ENCODE data around the gene GNRH2. TPM values are rescaled to one million over a fixed set of nuclear protein-coding genes. Genes with fewer than 3 reads are reported as not detected.
"Not testable (repeated sequence)": the region's sequence is repeated elsewhere in the genome, so short reads cannot be mapped to it uniquely, and the experiment has no call there.

GNRH2 gene, protein sequence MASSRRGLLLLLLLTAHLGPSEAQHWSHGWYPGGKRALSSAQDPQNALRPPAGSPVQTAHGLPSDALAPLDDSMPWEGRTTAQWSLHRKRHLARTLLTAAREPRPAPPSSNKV
- total RNA-seq (not detected), polyA plus RNA-seq (not detected)

DNA sequence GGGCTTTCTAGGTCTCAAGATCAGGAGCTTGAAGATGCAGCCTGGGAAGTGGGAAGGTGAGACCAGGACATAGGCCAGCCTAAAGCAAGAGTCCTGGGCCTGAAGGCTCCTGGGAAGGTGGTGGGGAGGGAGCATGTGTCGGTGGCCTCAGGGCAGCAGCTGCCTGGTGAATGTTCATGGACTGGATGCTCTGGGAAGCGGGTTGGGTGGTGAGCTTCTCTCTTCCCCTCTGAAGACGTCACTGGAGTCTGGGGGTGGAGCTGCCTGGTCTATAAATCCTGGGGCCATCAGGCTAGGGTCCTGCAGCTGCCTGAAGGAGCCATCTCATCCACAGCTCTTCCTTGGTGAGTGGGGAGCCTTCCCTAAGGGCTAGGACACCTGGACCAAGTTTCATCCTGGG, at the start of gene GNRH2:
GNRH2 (plus strand) TSS at position 301 of the 400 bp plus-strand sequence. CDS start 793 bp downstream, outside the sequence.
- 77% methylated on average over 3 of the region's 3 CpGs for WGBS
- H3K4me3 ChIP-seq (ENCODE audit: low read depth, low read length) = no peak within 1 kb of the TSS

DNA sequence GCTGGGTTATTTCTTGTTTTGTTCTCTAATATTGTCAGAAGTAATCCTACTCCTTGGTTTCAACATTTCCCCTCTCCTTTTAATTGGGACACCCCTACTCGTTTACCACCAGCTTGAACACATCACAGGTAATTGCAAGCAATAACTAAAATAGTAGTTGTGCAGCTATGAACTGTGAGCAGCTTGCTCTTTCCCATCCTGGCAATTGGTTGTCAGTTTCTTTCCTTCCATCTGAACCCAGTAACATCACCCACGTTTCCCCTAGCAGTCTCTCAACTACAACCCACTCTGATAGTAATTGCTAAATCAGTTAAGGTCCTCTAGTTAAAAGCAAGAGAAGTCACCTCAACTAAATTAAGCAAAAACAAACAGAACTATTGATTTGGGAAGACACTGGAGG, 47.6 kb upstream of the GNRH2 start:
- 74% methylated on average over 2 of the region's 2 CpGs for WGBS

More for the DNA sequence above, at the start of gene GNRH2:
- Histone ChIP-seq H3K4me1 (ENCODE audit: insufficient read depth) (no peaks in the 10 kb centered on the region), H3K27ac (ENCODE audit: low read depth) (no peak within 1 kb of the TSS), H3K36me3 (ENCODE audit: insufficient read depth) (peaks cover under 1% of the 10 kb centered on the region)
- no peak for DNase-seq (ENCODE audit: extremely low spot score)

DNA sequence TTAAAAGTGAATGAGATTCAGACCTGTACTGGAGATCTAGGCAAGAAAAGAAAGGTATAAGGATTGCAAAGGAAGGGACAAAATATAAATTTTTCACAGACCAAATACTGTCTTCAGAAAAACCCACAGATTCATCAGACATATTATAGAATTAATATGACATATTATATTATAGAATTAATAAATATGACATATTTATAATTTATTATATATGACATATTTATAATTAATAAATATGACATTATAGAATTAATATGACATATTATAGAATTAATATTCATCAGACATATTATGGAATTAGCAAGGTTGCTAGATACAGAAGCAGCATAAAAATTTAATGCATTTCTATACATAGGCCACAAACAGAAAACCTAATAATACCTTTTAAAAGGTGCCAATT, 44.7 kb upstream of the GNRH2 start:
- H3K36me3 ChIP-seq (ENCODE audit: insufficient read depth) = peaks cover 4% of the 10 kb centered on the region

More for the DNA sequence above, 47.6 kb upstream of the GNRH2 start:
- H3K4me3 ChIP-seq (ENCODE audit: low read depth, low read length) = no peak overlapping the region
- peaks cover 5% of the 10 kb centered on the region for H3K36me3 ChIP-seq (ENCODE audit: insufficient read depth)
- no peak overlapping the region for H3K27ac ChIP-seq (ENCODE audit: low read depth)
- H3K4me1 ChIP-seq (ENCODE audit: insufficient read depth) = no peaks in the 10 kb centered on the region
- no peak for DNase-seq (ENCODE audit: extremely low spot score)

DNA sequence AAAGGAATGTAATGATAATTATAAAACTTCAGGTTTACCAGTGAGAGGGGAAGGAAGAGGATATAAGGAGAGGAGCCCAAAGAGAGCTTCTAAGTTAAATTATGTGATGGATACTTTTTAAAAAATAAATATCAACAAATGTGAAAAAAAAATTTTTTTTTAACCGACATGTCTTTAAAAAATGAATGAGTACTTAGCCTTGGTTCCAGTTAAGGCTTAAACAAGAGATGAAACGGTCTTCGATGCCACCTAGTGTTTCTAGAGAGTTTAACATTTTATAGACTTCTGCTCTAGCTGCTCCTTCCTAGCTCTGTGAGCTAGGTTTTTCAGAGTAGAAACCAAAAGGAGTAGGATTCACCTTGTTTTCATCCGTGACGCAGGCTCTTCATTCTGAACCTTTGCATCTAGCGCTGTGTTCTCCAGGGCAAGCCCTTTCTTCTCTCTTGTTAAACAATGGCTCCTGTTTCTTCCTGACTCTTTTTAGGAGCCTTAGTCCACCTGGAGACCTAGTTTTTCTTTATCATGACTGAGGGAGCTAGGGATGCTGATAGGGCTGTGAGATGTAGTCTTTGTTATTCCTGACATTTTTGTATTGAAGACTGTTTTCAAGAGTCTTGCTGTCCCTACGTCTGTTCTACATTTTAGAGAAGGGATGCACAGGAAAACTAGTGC, 42.4 kb upstream of the GNRH2 start:
- Histone ChIP-seq H3K4me1 (ENCODE audit: insufficient read depth) (no peaks in the 10 kb centered on the region), H3K4me3 (ENCODE audit: low read depth, low read length) (no peak overlapping the region), H3K36me3 (ENCODE audit: insufficient read depth) (peaks cover 2% of the 10 kb centered on the region), H3K27ac (ENCODE audit: low read depth) (no peak overlapping the region)
- WGBS = 43% methylated on average over 7 of the region's 7 CpGs
- peak; percentile 29 for DNase-seq (ENCODE audit: extremely low spot score)

More for the DNA sequence above, 44.7 kb upstream of the GNRH2 start:
- no peak overlapping the region for H3K27ac ChIP-seq (ENCODE audit: low read depth)
- no peaks in the 10 kb centered on the region for H3K4me1 ChIP-seq (ENCODE audit: insufficient read depth)
- no peak overlapping the region for H3K4me3 ChIP-seq (ENCODE audit: low read depth, low read length)
- no peak for DNase-seq (ENCODE audit: extremely low spot score)

DNA sequence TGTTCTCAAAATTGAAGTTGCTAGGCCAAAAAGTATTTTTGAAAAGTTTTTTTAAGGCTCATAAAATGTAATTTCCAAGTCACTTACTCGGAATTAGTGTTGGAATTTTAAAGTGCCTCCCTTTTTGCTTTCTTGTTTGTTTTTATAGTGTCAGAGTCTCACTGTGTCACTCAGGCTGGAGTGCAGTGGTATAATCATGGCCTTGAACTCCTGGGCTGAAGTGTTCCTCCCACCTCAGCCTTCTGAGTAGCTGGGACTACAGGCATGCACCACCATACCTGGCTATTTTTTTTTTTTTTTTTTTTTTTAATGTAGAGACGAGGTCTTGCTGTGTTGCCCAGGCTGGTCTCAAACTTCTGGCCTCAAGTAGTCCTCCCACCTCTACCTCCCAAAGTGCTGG, 40.0 kb upstream of the GNRH2 start:
- WGBS = 86% methylated on average over 2 of the region's 2 CpGs
- Histone ChIP-seq H3K27ac (ENCODE audit: low read depth) (no peak overlapping the region), H3K4me1 (ENCODE audit: insufficient read depth) (no peaks in the 10 kb centered on the region), H3K36me3 (ENCODE audit: insufficient read depth) (peaks cover 5% of the 10 kb centered on the region), H3K4me3 (ENCODE audit: low read depth, low read length) (no peak overlapping the region)
- no peak for DNase-seq (ENCODE audit: extremely low spot score)

DNA sequence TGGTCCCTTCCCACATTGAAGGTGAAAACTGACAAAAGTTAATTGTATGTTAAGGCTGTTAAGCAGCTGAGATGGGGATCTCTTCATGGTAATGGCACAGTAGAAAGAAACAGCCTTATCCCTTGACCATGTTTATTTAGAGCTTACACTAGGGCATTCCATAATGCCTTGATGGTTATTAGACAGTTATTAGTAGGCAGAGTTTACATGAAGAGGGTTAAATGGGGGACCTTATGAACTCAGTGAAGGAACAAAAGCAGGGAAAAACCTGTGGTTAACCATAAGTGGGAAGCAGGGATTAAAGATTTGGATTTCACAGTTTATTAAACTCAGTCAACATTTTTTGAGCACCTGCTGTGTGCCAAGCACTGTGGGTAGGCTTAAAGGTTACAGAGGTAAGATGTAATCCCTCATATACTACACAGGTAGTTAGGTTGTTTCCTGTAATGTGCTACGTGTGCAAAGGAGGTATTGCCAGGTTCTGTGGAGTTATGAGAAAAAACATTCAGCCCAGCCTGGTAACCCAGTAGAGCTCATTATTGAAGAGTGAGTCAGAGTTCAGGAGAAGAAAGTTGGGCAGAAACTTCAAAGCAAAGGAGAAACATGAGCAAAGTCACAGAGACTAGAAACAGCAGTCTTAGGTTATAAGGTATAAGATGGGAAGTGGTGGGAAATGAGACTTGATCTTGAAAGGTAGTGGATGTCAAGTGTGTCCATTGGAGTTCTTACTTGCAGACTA, 32.3 kb upstream of the GNRH2 start:
- Histone ChIP-seq H3K36me3 (ENCODE audit: insufficient read depth) (peaks cover 5% of the 10 kb centered on the region), H3K4me3 (ENCODE audit: low read depth, low read length) (no peak overlapping the region), H3K4me1 (ENCODE audit: insufficient read depth) (no peaks in the 10 kb centered on the region), H3K27ac (ENCODE audit: low read depth) (no peak overlapping the region)
- 19% methylated on average over 1 of the region's 1 CpG for WGBS
- peak; percentile 7 for DNase-seq (ENCODE audit: extremely low spot score)

DNA sequence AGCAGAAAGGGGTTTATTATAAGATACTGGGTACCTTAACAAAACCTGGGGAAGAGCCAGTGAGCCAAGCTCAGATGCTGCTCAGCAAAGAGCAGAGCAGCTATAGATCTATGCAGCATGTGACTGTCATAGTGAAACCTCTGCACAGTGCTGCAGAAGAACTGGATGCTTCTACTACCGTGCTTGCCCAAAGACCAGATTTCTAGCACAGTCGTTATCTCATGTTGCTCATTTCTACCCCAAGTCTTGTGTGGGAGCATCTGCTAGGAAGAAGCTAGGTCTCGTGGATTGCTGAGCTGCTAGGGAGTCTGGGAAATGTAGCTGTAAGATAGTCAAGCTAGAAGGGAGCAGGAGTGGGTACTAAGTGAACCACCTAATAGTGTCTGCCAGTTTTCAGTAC, 31.7 kb upstream of the GNRH2 start:
- H3K4me1 ChIP-seq (ENCODE audit: insufficient read depth) = no peaks in the 10 kb centered on the region
- H3K4me3 ChIP-seq (ENCODE audit: low read depth, low read length) = no peak overlapping the region
- H3K36me3 ChIP-seq (ENCODE audit: insufficient read depth) = peaks cover 3% of the 10 kb centered on the region
- no peak overlapping the region for H3K27ac ChIP-seq (ENCODE audit: low read depth)
- 87% methylated on average over 3 of the region's 3 CpGs for WGBS
- no peak for DNase-seq (ENCODE audit: extremely low spot score)

DNA sequence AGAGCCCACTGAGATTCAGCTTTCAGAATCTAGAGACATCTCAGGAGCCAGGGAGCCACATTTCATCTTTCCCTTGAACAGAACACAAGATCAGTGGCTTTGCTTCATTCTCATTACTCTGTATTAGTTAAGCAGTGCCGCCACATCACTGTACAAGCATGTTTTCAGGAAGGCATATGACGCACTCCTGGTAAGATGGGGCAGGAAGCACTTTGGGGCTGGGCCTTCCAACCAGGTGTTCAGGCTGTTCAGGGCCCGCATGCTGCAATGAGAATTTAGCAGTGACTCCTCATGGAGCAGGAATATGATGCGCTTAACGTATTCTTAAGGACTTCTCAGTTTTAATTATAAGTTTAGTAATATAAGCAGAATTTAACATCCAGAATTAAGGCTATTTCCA, 29.7 kb upstream of the GNRH2 start:
- Histone ChIP-seq H3K4me3 (ENCODE audit: low read depth, low read length) (no peak overlapping the region), H3K4me1 (ENCODE audit: insufficient read depth) (no peaks in the 10 kb centered on the region), H3K36me3 (ENCODE audit: insufficient read depth) (no peaks in the 10 kb centered on the region), H3K27ac (ENCODE audit: low read depth) (no peak overlapping the region)
- DNase-seq (ENCODE audit: extremely low spot score) = no peak
- WGBS = 97% methylated on average over 5 of the region's 5 CpGs

DNA sequence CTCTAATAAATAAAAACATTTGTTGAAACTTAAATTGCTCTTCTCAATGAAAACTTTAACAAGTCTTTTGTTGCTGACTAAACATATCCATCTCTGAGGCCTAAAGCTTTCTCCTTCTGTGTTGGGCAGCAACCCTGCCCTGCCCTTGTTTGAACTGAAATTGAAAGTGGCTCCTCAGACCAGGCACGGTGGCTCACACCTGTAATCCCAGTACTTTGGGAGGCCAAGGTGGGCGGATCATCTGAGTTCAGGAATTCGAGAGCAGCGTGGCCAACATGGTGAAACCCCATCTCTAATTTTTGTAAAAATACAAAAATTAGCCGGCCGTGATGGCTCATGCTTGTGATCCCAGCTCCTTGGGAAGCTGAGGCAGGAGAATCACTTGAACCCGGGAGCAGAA, 29.2 kb upstream of the GNRH2 start:
- WGBS = 97% methylated on average over 7 of the region's 7 CpGs
- Histone ChIP-seq H3K27ac (ENCODE audit: low read depth) (no peak overlapping the region), H3K4me3 (ENCODE audit: low read depth, low read length) (no peak overlapping the region), H3K36me3 (ENCODE audit: insufficient read depth) (no peaks in the 10 kb centered on the region), H3K4me1 (ENCODE audit: insufficient read depth) (no peaks in the 10 kb centered on the region)
- no peak for DNase-seq (ENCODE audit: extremely low spot score)

DNA sequence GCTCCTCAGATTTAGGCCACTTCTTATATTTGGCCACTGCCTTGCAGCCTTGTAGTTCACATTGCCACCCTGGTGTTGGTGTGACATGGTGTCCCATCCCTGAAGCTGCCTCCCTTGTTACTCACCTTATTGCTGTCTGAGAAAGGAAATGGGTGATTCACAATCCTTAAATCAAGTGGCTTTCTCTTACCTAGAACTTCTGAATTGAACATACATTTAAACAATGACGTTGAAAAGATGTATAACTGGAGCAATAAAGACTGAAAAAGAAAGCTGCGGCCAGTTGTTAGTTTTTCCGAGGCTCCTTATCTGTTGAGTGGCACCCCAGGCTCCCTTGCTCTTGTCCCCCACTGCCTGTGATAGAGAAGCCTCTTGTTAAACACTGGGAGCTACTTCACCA, 28.8 kb upstream of the GNRH2 start:
- 87% methylated on average over 3 of the region's 3 CpGs for WGBS
- DNase-seq (ENCODE audit: extremely low spot score) = no peak
- no peaks in the 10 kb centered on the region for H3K36me3 ChIP-seq (ENCODE audit: insufficient read depth)
- no peak overlapping the region for H3K27ac ChIP-seq (ENCODE audit: low read depth)
- H3K4me3 ChIP-seq (ENCODE audit: low read depth, low read length) = no peak overlapping the region
- no peaks in the 10 kb centered on the region for H3K4me1 ChIP-seq (ENCODE audit: insufficient read depth)

DNA sequence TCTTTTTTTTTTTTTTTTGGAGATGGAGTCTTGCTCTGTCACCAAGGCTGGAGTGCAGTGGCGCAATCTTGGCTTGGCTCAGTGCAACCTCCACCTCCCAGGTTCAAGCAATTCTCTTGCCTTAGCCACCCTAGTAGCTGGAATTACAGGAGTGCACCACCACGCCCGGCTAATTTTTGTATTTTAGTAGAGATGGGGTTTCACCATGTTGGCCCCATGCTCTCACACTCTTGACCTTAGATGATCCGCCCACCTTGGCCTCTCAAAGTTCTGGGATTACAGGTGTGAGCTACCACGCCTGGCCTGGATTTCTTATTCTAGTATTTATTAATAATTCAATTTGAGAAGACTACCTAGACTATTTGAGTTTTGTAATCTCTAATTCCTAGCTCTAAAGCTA, 28.1 kb upstream of the GNRH2 start:
- DNase-seq (ENCODE audit: extremely low spot score); H3K4me3 ChIP-seq (ENCODE audit: low read depth, low read length); H3K27ac ChIP-seq (ENCODE audit: low read depth); H3K4me1 ChIP-seq (ENCODE audit: insufficient read depth); H3K36me3 ChIP-seq (ENCODE audit: insufficient read depth): not testable (repeated sequence)
- 96% methylated on average over 5 of the region's 5 CpGs for WGBS

DNA sequence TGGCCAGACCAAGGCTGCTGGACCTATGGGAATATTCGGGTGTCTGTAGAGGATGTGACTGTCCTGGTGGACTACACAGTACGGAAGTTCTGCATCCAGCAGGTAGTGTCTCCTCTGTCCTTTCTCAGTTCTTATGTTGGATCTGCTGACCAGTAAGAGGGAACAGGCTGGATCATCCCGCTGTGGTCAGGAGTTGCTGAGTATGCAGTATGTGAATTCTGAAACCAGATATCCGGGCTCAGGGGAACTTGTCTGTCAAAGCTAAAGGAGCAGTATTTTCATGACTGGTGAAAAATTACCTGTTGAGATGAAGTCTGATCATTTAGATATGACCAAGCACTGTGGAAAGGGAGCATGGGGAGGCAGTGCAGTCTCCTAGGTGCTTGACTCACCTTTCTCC, 22.1 kb upstream of the GNRH2 start:
- H3K4me1 ChIP-seq (ENCODE audit: insufficient read depth) = no peaks in the 10 kb centered on the region
- DNase-seq (ENCODE audit: extremely low spot score) = no peak
- 87% methylated on average over 4 of the region's 4 CpGs for WGBS
- no peaks in the 10 kb centered on the region for H3K36me3 ChIP-seq (ENCODE audit: insufficient read depth)
- H3K27ac ChIP-seq (ENCODE audit: low read depth) = no peak overlapping the region
- H3K4me3 ChIP-seq (ENCODE audit: low read depth, low read length) = no peak overlapping the region

DNA sequence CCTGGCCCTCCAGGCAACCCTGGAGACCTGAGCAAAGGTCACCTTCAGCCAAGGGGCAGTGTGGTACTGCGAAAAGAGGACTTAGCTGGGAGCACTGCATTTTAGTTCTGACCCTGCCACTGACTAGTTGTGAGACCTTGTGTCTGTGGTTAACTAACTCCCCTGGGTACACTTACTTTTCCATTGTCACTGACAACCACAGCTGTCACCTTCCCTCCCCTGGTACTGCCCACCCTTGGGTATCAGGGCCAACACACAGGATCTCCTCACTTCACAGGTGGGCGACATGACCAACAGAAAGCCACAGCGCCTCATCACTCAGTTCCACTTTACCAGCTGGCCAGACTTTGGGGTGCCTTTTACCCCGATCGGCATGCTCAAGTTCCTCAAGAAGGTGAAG, 21.6 kb upstream of the GNRH2 start:
- Histone ChIP-seq H3K27ac (ENCODE audit: low read depth) (no peak overlapping the region), H3K4me1 (ENCODE audit: insufficient read depth) (no peaks in the 10 kb centered on the region), H3K36me3 (ENCODE audit: insufficient read depth) (no peaks in the 10 kb centered on the region), H3K4me3 (ENCODE audit: low read depth, low read length) (no peak overlapping the region)
- 97% methylated on average over 5 of the region's 5 CpGs for WGBS
- DNase-seq (ENCODE audit: extremely low spot score) = no peak
